HEK293T (cell line): Measurements from ENCODE around the gene CERCAM.

Source experiments
- ARNT ChIP-seq: fragments of 450-650 bp; IDR thresholded peaks from 2 replicates; pipeline ENCODE4 v1.6.1; 2017; ENCODE audit warnings: mild to moderate bottlenecking
- CTBP1 ChIP-seq: fragments of 450-650 bp; IDR thresholded peaks from 2 replicates; pipeline ENCODE4 v1.6.1; 2016; ENCODE audit warnings: borderline replicate concordance
- FOXK2 ChIP-seq: fragments of 450-650 bp; IDR thresholded peaks from 2 replicates; pipeline ENCODE4 v1.6.1; 2016; ENCODE audit warnings: mild to moderate bottlenecking
- SUZ12 ChIP-seq: fragments of 450-650 bp; IDR thresholded peaks from 2 replicates; pipeline ENCODE4 v1.6.1; 2016; ENCODE audit warnings: mild to moderate bottlenecking

- TF ChIP-seq FOXK2: no peak
- TF ChIP-seq ARNT: no peak
- no peak for TF ChIP-seq SUZ12
- TF ChIP-seq CTBP1: no peak
Measured at GRCh38 chr9:128406848-128407391, 13.7 kb upstream of the CERCAM start.
